DOHH2 (cell line): Measurements from ENCODE around the gene EPG5.

Experiments used
- H3F3A ChIP-seq: fragments of 200-600 bp; sonication (generic), shearing (Covaris generic); 2 replicates; pipeline ENCODE4 v1.6.0; 2016; ENCODE audit warnings: antibody characterized with exemption, mild to moderate bottlenecking; ENCODE audit not compliant: control insufficient read depth, insufficient read depth
- H3K27ac ChIP-seq: fragments of 200-600 bp; sonication (generic); 2 replicates; pipeline ENCODE4 v1.5.1; 2014; ENCODE audit warnings: low read depth, mild to moderate bottlenecking, low read length, moderate library complexity
- H3K27me3 ChIP-seq: fragments of 200-600 bp; sonication (generic); 2 replicates; pipeline ENCODE4 v1.6.1; 2014; ENCODE audit warnings: mild to moderate bottlenecking, low read length, mixed read lengths; ENCODE audit not compliant: control insufficient read depth
- H3K36me3 ChIP-seq: fragments of 200-600 bp; sonication (generic); 2 replicates; pipeline ENCODE4 v1.6.1; 2014; ENCODE audit warnings: mild to moderate bottlenecking, low read length, moderate library complexity, mixed read lengths; ENCODE audit not compliant: control insufficient read depth
- H3K4me1 ChIP-seq: fragments of 200-600 bp; sonication (generic); 2 replicates; pipeline ENCODE4 v1.6.1; 2014; ENCODE audit warnings: mild to moderate bottlenecking, low read length, mixed read lengths; ENCODE audit not compliant: control insufficient read depth
- H3K4me2 ChIP-seq: fragments of 200-600 bp; sonication (generic); 2 replicates; pipeline ENCODE4 v1.6.0; 2014; ENCODE audit warnings: mild to moderate bottlenecking, low read length, moderate library complexity
- H3K4me3 ChIP-seq: fragments of 200-600 bp; sonication (generic); 2 replicates; pipeline ENCODE4 v1.5.1; 2014; ENCODE audit warnings: mild to moderate bottlenecking, low read length, mixed read lengths
- H3K79me2 ChIP-seq: fragments of 200-600 bp; sonication (generic); 2 replicates; pipeline ENCODE4 v1.6.1; 2014; ENCODE audit warnings: mild to moderate bottlenecking, low read length, mixed read lengths; ENCODE audit not compliant: control insufficient read depth
- H3K9me2 ChIP-seq: fragments of 200-600 bp; sonication (generic); replicated peaks from 2 replicates; pipeline ENCODE4 v1.6.1; 2014; ENCODE audit warnings: mild to moderate bottlenecking, low read length, mixed read lengths; ENCODE audit not compliant: control insufficient read depth
- H3K9me3 ChIP-seq: fragments of 200-600 bp; sonication (generic); 2 replicates; pipeline ENCODE4 v1.6.1; 2014; ENCODE audit warnings: antibody characterized with exemption, low read length, mixed read lengths; ENCODE audit not compliant: control insufficient read depth, insufficient read depth
- H4K20me1 ChIP-seq: fragments of 200-600 bp; sonication (generic); 2 replicates; pipeline ENCODE4 v1.6.0; 2014; ENCODE audit warnings: low read depth, mild to moderate bottlenecking, antibody characterized with exemption, low read length, moderate library complexity; ENCODE audit not compliant: control insufficient read depth, insufficient read depth
- CTCF ChIP-seq: fragments of 200-600 bp; sonication (generic); IDR thresholded peaks from one replicate; pipeline ENCODE4 v1.5.1; 2014; ENCODE audit warnings: antibody characterized with exemption, mild to moderate bottlenecking, low read depth, low read length; ENCODE audit not compliant: poor library complexity, severe bottlenecking
- EZH2phosphoT487 ChIP-seq: fragments of 200-600 bp; sonication (generic); IDR thresholded peaks from 2 replicates; pipeline ENCODE4 v1.6.1; 2017; ENCODE audit warnings: borderline replicate concordance, mild to moderate bottlenecking, antibody characterized with exemption, low read length, moderate library complexity, mixed read lengths

The EPG5 gene

GRCh38 chr18:45999536-45999935 is 32.4 kb upstream of the EPG5 start:
- Histone ChIP-seq H3K27ac (no peak overlapping the region), H3K4me1 (no peaks in the 10 kb centered on the region), H3K79me2 (no peaks in the 10 kb centered on the region), H3K9me2 (no peaks in the 10 kb centered on the region), H4K20me1 (no peaks in the 10 kb centered on the region), H3K4me3 (no peak overlapping the region), H3K36me3 (no peaks in the 10 kb centered on the region), H3F3A (no peaks in the 10 kb centered on the region), H3K9me3 (no peaks in the 10 kb centered on the region), H3K4me2 (no peak overlapping the region), H3K27me3 (peaks cover 3% of the 10 kb centered on the region; the same call in 1 of the 2 replicates)
- TF ChIP-seq CTCF (no peak), EZH2phosphoT487 (no peak)

GRCh38 chr18:45998244-45998643 is 31.1 kb upstream of the EPG5 start:
- TF ChIP-seq EZH2phosphoT487: no peak
- TF ChIP-seq CTCF: no peak
- no peaks in the 10 kb centered on the region for H3F3A ChIP-seq
- H3K4me1 ChIP-seq: no peaks in the 10 kb centered on the region
- H3K4me3 ChIP-seq: no peak overlapping the region
- no peak overlapping the region for H3K27ac ChIP-seq
- H3K36me3 ChIP-seq: no peaks in the 10 kb centered on the region
- no peaks in the 10 kb centered on the region for H4K20me1 ChIP-seq
- H3K9me3 ChIP-seq: no peaks in the 10 kb centered on the region
- no peak overlapping the region for H3K4me2 ChIP-seq
- H3K27me3 ChIP-seq: peaks cover 6% of the 10 kb centered on the region; the same call in 1 of the 2 replicates
- no peaks in the 10 kb centered on the region for H3K79me2 ChIP-seq
- H3K9me2 ChIP-seq: no peaks in the 10 kb centered on the region

GRCh38 chr18:45997700-45998151 is 30.6 kb upstream of the EPG5 start:
- TF ChIP-seq CTCF (no peak), EZH2phosphoT487 (no peak)
- Histone ChIP-seq H3K27ac (no peak overlapping the region), H3K4me1 (no peaks in the 10 kb centered on the region), H3K9me3 (no peaks in the 10 kb centered on the region), H3K36me3 (no peaks in the 10 kb centered on the region), H3K27me3 (peaks cover 6% of the 10 kb centered on the region; the same call in 1 of the 2 replicates), H3K9me2 (no peaks in the 10 kb centered on the region), H4K20me1 (no peaks in the 10 kb centered on the region), H3K4me3 (no peak overlapping the region), H3K4me2 (no peak overlapping the region), H3F3A (no peaks in the 10 kb centered on the region), H3K79me2 (no peaks in the 10 kb centered on the region)

GRCh38 chr18:45995461-45995860 is 28.3 kb upstream of the EPG5 start:
- no peak overlapping the region for H3K4me3 ChIP-seq
- H3K27me3 ChIP-seq: peaks cover 9% of the 10 kb centered on the region
- no peaks in the 10 kb centered on the region for H3K4me1 ChIP-seq
- TF ChIP-seq EZH2phosphoT487 (no peak), CTCF (no peak)
- no peak overlapping the region for H3K27ac ChIP-seq
- H3K9me3 ChIP-seq: no peaks in the 10 kb centered on the region
- no peaks in the 10 kb centered on the region for H3K79me2 ChIP-seq
- no peaks in the 10 kb centered on the region for H3K9me2 ChIP-seq
- no peaks in the 10 kb centered on the region for H3F3A ChIP-seq
- no peaks in the 10 kb centered on the region for H4K20me1 ChIP-seq
- H3K36me3 ChIP-seq: no peaks in the 10 kb centered on the region
- no peak overlapping the region for H3K4me2 ChIP-seq
